ENCODE results near the gene SLAMF9.

Gene SLAMF9

DNA sequence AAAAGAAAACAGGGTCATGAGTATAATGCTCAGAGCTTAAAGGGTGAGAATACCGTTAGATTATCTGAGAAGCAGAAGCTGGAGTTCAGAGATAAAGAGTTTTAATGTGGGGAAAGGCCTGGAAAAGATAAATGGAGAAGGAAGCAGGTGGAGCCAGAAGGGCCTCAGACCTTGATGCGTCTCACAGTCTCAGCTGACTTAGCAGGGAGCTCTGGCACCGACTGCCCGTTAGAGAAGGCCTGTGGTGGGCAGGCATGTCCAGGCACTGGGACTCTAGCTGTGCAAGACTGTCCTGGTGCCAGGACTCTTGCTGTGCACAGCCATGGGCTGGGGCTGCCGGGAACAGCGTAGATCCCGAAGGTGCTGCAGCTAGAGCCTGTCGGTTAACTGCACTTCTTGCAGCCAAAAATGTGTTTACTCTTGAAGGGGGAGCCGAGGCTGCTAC, 3.8 kb upstream of the SLAMF9 start:
- no peak for DNase-seq (ENCODE audit: low spot score)
- TF ChIP-seq, protein P1, sequence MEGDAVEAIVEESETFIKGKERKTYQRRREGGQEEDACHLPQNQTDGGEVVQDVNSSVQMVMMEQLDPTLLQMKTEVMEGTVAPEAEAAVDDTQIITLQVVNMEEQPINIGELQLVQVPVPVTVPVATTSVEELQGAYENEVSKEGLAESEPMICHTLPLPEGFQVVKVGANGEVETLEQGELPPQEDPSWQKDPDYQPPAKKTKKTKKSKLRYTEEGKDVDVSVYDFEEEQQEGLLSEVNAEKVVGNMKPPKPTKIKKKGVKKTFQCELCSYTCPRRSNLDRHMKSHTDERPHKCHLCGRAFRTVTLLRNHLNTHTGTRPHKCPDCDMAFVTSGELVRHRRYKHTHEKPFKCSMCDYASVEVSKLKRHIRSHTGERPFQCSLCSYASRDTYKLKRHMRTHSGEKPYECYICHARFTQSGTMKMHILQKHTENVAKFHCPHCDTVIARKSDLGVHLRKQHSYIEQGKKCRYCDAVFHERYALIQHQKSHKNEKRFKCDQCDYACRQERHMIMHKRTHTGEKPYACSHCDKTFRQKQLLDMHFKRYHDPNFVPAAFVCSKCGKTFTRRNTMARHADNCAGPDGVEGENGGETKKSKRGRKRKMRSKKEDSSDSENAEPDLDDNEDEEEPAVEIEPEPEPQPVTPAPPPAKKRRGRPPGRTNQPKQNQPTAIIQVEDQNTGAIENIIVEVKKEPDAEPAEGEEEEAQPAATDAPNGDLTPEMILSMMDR (IDR thresholded peaks at IDR 0.05; ENCODE audit: extremely low read depth, missing control alignments), result no peak

DNA sequence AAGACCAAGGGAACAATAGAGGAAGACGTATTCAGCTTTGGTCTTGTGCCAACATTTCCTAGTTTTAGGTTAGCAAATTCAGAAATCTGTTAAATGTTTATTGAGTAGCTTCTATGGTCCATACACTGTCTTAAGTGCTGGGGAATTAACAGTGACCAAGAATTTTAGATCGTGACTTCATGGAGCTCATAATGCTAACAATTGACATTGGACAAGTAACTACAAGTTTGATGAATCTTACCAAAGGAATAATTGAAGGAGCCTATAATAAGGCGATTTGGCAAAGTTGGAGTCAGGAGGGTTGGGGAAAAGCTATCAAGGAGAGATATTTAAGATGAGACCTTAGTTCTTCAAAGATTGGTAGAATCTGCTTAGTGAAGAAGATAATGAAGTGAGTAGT, 1.4 kb upstream of the SLAMF9 start:
- TF ChIP-seq, protein P1 (IDR thresholded peaks at IDR 0.05; ENCODE audit: extremely low read depth, missing control alignments), result no peak
- DNase-seq (ENCODE audit: low spot score), result no peak

DNA sequence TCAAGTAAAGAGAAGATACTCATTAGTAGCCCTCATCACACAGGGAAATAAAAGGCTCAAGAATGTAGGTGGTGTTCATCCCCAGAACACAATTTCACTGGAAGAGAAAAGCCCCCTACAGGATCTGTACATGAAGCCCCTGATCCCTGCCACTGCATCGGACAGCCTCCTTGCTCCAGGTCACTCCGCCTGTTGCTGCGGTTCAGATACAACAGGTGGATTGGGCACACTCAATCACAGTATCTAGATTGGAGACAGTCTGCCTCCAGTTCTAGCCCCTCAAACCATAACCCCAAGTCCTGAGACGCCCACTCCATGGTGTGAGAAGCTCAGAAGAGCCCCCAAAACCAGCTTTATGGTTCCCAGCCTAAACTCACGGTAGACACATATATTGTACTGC, 1.1 kb downstream of the SLAMF9 start:
- TF ChIP-seq, protein P1 (IDR thresholded peaks at IDR 0.05; ENCODE audit: extremely low read depth, missing control alignments), result no peak
- no peak for DNase-seq (ENCODE audit: low spot score)

DNA sequence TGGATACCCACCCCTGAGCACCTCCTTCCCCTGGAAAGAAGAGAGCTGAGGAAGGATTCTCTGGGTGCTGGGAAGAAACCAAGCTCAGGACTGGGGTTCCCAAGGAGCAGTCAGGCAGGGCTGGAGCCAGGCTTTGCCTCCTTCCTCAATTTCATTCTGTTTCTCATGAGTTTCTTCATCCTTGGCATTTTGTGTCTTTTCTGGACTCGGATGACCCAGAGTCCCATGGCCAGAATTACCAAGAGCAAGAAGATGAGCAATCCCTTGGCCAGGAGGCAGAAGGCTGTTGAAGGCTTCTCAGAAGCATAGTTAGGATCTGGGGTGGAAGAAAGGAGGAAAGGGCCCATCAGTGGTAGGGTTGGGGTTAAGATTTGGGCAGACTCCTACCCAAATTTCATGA, 2.5 kb downstream of the SLAMF9 start:
- DNase-seq (ENCODE audit: low spot score), result no peak
- TF ChIP-seq, protein P1 (IDR thresholded peaks at IDR 0.05; ENCODE audit: extremely low read depth, missing control alignments), result no peak

DNA sequence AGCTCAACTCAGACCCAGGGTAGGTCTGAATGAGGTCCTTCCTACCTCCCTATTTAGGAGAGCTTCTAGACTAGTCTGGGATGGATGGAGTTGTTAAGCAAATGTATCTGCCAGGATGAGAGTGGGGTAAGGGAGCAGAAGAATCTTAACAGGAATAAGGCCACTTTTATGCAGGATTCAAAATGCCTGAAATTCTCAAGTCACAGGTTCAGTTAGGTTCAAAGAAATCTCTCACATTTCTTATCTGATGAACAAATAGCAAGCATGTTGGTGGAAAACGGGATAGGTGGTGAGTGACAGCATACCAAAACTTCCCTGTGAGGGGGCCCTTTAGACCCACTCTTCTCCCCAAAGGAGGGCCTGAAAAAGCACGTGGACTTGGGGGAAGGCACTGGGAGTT, 3.0 kb downstream of the SLAMF9 start:
- TF ChIP-seq, protein P1 (IDR thresholded peaks at IDR 0.05; ENCODE audit: extremely low read depth, missing control alignments), result no peak
- no peak for DNase-seq (ENCODE audit: low spot score)

DNA sequence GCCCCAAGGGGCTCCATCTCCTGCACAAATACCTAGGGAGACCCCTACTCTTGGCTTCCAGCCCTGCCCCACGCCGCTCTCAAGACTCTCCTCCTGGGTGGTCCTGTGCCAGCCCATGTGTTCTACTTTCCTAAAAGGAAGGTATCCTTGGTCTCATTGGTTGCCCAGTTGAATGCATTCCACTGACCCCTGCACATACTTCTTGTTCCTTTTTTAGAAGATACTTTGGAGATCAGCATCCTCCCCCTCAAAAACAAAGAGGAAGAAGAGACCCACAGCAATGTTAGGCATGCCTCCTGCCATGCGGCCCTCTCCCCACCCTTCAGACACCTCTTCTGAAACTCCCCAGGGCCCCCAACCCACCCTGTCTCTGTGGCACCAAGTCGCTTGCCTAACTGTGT, 4.1 kb downstream of the SLAMF9 start:
- TF ChIP-seq, protein P1 (IDR thresholded peaks at IDR 0.05; ENCODE audit: extremely low read depth, missing control alignments), result no peak
- no peak for DNase-seq (ENCODE audit: low spot score)

DNA sequence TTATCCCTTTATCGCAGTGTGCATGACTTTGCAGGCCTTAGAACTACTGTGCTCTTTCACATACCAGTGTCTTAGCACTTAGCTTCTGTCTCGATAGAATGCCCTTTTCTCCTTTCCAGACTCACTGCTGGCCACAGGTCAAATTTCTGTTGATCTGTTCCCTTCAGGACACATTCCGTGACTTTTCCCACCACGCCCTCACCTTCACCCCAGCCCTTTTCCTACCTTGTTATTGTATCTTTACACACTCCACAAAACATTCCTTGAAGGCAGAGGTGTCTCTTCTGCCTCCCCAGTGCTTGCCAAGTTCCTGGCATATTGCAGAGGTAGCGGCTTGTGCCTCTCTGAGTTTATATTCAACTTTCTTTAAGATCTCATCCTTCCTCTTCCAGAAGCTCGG, 4.9 kb downstream of the SLAMF9 start:
- DNase-seq (ENCODE audit: low spot score), result no peak
- TF ChIP-seq, protein P1 (IDR thresholded peaks at IDR 0.05; ENCODE audit: extremely low read depth, missing control alignments), result no peak
